Activated T-cell treated with anti-CD3 and anti-CD28 coated beads, Interleukin-2, amount 50 U/mL, for 4 hours (primary cell): Measurements from ENCODE around the gene ARHGAP45. TPM values are rescaled to one million over a fixed set of nuclear protein-coding genes. Genes with fewer than 3 reads are reported as not detected.
A peak's percentile ranks its signal among the peaks of the same experiment; 100 is the strongest.

Experiments used
- ATAC-seq, 2 donors: fragments of 200-7000 bp; cut with Tn5 transposase; one replicate each; pipeline ENCODE4 v1.10.0; 2021
- DNase-seq: peaks from one replicate; pipeline ENCODE4 v3.0.0-alpha.2; 2020
- H3K27me3 Mint-ChIP-seq: one replicate; pipeline ENCODE4 v1.8.0; 2021; ENCODE audit warnings: low read depth, mixed read lengths
- H3K36me3 Mint-ChIP-seq: one replicate; pipeline ENCODE4 v1.8.0; 2022; ENCODE audit warnings: mixed read lengths; ENCODE audit not compliant: insufficient read depth
- H3K4me1 Mint-ChIP-seq: one replicate; pipeline ENCODE4 v1.8.0; 2021; ENCODE audit warnings: low read depth, mixed read lengths
- H3K4me3 Mint-ChIP-seq: one replicate; pipeline ENCODE4 v1.8.0; 2021; ENCODE audit warnings: mild to moderate bottlenecking, moderate library complexity, mixed read lengths
- H3K9me3 Mint-ChIP-seq: one replicate; pipeline ENCODE4 v1.8.0; 2021; ENCODE audit warnings: mixed read lengths
- total RNA-seq, 3 donors: library from RNA; stranded (reverse); gene quantifications; one replicate each; pipeline ENCODE4 v1.2.1, GENCODE V29; 2021

Gene ARHGAP45
- total RNA-seq, 3 donors from 2014 or later = 128 to 133 (median 133) TPM

DNA sequence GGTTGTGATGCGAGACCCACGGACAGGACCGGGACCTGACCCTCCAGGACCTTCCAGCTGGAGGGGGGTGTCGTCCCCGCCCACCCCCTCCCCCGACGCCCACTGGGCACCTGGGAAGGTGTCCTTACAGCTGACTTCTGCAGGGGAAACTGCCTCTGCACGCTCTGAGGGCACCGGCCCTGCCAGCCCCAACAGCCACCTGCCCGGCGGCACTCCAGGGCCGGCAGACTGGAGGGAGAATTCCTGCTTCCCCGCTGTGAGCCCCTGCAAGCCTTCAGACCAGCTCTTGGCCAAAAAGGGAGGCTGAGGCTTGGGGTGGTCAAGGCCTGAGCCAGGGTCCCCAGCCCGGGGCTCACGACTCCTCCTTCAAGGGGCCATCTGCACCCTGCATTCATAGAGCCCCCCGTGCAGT is 39.3 kb upstream of the ARHGAP45 start:
- ATAC-seq (peak in 1 of 2 donors; percentile 5), DNase-seq (no peak)
- Mint-ChIP-seq H3K4me1 (peaks cover 30% of the 10 kb centered on the region), H3K9me3 (no peaks in the 10 kb centered on the region), H3K36me3 (no peaks in the 10 kb centered on the region), H3K4me3 (peak overlapping the region; percentile 91), H3K27me3 (no peaks in the 10 kb centered on the region)

GRCh38 chr19:1028062-1028926 is 38.7 kb upstream of the ARHGAP45 start:
- DNase-seq (peak; percentile 43), ATAC-seq (peak; percentile 44 to 46)
- H3K27me3 Mint-ChIP-seq = no peaks in the 10 kb centered on the region
- peaks cover under 1% of the 10 kb centered on the region for H3K36me3 Mint-ChIP-seq
- H3K4me3 Mint-ChIP-seq = peak overlapping the region; percentile 91
- peaks cover 30% of the 10 kb centered on the region for H3K4me1 Mint-ChIP-seq
- no peaks in the 10 kb centered on the region for H3K9me3 Mint-ChIP-seq

DNA sequence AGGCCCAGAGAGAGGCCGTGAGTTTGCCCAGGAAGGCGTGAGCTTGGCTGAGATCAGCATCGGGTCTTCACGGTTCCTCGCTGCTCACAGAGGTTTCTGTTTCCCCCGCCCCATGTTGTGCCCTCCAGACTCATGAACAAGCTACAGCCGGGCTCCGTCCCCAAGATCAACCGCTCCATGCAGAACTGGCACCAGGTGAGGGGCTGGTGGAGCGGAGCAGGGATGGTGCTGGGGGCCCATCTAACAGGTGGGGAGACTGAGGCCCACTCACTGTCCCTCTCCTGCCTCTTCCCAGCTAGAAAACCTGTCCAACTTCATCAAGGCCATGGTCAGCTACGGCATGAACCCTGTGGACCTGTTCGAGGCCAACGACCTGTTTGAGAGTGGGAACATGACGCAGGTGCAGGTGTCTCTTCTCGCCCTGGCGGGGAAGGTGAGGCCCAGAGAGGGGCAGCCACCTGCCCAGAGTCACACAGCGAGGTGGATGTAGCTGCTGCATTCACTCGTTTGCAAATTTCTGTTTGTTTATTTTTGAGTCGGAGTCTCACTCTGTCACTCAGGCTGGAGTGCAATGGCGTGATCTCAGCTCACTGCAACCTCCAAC is 34.6 kb upstream of the ARHGAP45 start:
- no peak for DNase-seq
- Mint-ChIP-seq H3K9me3 (no peaks in the 10 kb centered on the region), H3K27me3 (no peaks in the 10 kb centered on the region), H3K4me1 (peaks cover 31% of the 10 kb centered on the region), H3K36me3 (peaks cover 5% of the 10 kb centered on the region), H3K4me3 (no peak overlapping the region)
- ATAC-seq = no peak

- Mint-ChIP-seq H3K4me1 (peaks cover 44% of the 10 kb centered on the region), H3K4me3 (no peak overlapping the region), H3K36me3 (peaks cover 12% of the 10 kb centered on the region), H3K9me3 (no peaks in the 10 kb centered on the region), H3K27me3 (no peaks in the 10 kb centered on the region)
- no peak for DNase-seq
- no peak for ATAC-seq
These were observed 30.9 kb upstream of the ARHGAP45 start for GRCh38 chr19:1035998-1036621.

GRCh38 chr19:1037621-1038064 is 29.3 kb upstream of the ARHGAP45 start:
- Mint-ChIP-seq H3K36me3 (peaks cover 12% of the 10 kb centered on the region), H3K4me3 (peak overlapping the region; percentile 19), H3K9me3 (no peaks in the 10 kb centered on the region), H3K27me3 (no peaks in the 10 kb centered on the region), H3K4me1 (peaks cover 49% of the 10 kb centered on the region)
- DNase-seq (no peak), ATAC-seq (no peak)

- Mint-ChIP-seq H3K27me3 (no peaks in the 10 kb centered on the region), H3K9me3 (no peaks in the 10 kb centered on the region), H3K4me1 (peaks cover 47% of the 10 kb centered on the region), H3K4me3 (peak overlapping the region; percentile 92), H3K36me3 (peaks cover 10% of the 10 kb centered on the region)
- ATAC-seq (no peak), DNase-seq (no peak)
These were observed 27.9 kb upstream of the ARHGAP45 start for GRCh38 chr19:1038978-1039645.

DNA sequence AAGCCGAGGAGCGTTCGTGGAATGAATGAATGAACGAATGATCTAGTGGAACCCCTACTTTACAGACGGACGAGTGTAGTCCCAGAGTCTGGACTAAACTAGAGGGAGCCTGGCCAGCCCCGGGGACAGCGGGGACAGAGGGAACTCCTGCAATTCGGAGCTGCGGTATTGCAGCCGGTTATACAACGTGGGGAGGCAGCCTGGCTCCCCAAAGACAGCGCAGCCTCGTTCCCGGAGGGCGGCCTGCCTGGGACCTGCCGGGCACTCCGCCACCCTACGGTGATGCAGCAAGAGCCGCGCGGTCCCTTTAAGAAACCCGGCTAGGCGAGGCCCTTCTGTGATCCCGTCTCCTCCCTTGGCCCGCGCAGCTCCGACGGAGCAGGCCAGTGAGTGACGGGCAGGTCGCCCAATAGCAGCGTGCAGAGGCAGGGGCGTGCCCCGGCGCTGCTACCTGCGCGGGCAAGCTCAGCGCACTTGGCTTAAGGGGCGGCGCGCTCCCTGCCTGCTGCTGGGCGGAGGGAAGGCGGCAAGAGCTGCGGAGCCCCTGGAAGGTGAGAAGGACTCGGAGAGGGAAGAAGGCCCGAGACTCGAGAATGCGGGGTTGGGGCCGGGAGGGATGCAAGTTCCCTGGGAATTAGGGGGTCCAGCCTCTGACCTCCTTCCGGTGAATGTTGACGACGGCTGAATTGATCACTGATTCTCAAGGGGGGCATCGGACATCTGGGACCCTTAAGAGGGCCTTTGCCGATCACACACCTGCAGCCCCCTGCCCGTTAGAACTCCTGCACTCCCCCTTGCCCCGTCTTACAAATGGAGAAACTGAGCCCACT is 27.1 kb upstream of the ARHGAP45 start, which contains the start of gene ABCA7:
Gene ABCA7 (plus strand): TSS at position 462 of the 830 bp plus-strand sequence. CDS start 1,255 bp downstream, outside the sequence.
- no peaks in the 10 kb centered on the region for H3K9me3 Mint-ChIP-seq
- peak; percentile 98 for ATAC-seq
- H3K4me3 Mint-ChIP-seq = peak within 1 kb of the TSS; percentile 92
- DNase-seq = peak; percentile 100
- peaks cover 47% of the 10 kb centered on the region for H3K4me1 Mint-ChIP-seq
- peaks cover 10% of the 10 kb centered on the region for H3K36me3 Mint-ChIP-seq
- H3K27me3 Mint-ChIP-seq = no peaks in the 10 kb centered on the region

GRCh38 chr19:1040476-1041271 is 26.3 kb upstream of the ARHGAP45 start:
- peaks cover 9% of the 10 kb centered on the region for H3K36me3 Mint-ChIP-seq
- peak; percentile 87 for DNase-seq

GRCh38 chr19:1041272-1041834 is 25.6 kb upstream of the ARHGAP45 start:
- peak overlapping the region; percentile 92 for H3K4me3 Mint-ChIP-seq
- ATAC-seq (no peak), DNase-seq (no peak)
- peaks cover 41% of the 10 kb centered on the region for H3K4me1 Mint-ChIP-seq
- no peaks in the 10 kb centered on the region for H3K9me3 Mint-ChIP-seq
- H3K27me3 Mint-ChIP-seq = no peaks in the 10 kb centered on the region
- H3K36me3 Mint-ChIP-seq = peaks cover 9% of the 10 kb centered on the region

More at GRCh38 chr19:1040476-1041271, 26.3 kb upstream of the ARHGAP45 start:
- Mint-ChIP-seq H3K4me1 (peaks cover 43% of the 10 kb centered on the region), H3K4me3 (peak overlapping the region; percentile 92), H3K27me3 (no peaks in the 10 kb centered on the region), H3K9me3 (no peaks in the 10 kb centered on the region)
- ATAC-seq = peak; percentile 67 to 71

DNA sequence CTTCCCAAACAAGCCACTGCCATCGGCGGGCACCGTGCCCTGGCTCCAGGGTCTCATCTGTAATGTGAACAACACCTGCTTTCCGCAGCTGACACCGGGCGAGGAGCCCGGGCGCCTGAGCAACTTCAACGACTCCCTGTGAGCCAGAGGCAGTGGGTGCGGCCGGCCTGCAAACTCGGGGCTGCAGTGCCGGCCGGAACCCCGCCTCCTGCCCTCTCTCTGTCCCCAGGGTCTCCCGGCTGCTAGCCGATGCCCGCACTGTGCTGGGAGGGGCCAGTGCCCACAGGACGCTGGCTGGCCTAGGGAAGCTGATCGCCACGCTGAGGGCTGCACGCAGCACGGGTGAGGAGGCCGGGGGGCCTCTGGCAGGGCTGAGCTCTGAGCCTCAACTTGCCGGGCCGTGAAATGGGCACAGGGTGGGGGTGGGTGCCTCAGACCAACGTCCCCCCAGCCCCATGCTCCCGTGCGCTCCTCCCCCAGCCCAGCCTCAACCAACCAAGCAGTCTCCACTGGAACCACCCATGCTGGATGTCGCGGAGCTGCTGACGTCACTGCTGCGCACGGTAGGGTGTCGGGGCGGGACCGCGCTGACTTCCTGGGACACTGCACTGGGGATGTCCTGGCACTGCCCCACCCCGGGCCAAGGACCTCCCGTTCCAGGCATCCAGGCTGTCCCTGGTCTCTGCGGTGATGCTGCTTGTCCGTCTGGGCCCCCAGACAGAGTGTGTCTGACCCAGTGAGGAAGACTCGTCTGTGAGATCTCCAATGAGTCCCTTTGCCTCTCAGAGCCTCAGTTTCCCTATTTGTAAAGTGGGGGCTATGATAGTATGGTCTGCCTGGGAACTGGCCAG is 24.9 kb upstream of the ARHGAP45 start:
- ATAC-seq = no peak
- Mint-ChIP-seq H3K4me1 (peaks cover 41% of the 10 kb centered on the region), H3K9me3 (no peaks in the 10 kb centered on the region), H3K27me3 (no peaks in the 10 kb centered on the region), H3K36me3 (peaks cover 9% of the 10 kb centered on the region), H3K4me3 (no peak overlapping the region)
- no peak for DNase-seq

- no peak overlapping the region for H3K4me3 Mint-ChIP-seq
- no peaks in the 10 kb centered on the region for H3K9me3 Mint-ChIP-seq
- no peaks in the 10 kb centered on the region for H3K27me3 Mint-ChIP-seq
- DNase-seq = no peak
- peaks cover 4% of the 10 kb centered on the region for H3K36me3 Mint-ChIP-seq
- peaks cover 36% of the 10 kb centered on the region for H3K4me1 Mint-ChIP-seq
- no peak for ATAC-seq
These were observed 24.1 kb upstream of the ARHGAP45 start for GRCh38 chr19:1042689-1043511.
